Measurements from ENCODE around the gene SMPD2.

SMPD2 gene

DNA sequence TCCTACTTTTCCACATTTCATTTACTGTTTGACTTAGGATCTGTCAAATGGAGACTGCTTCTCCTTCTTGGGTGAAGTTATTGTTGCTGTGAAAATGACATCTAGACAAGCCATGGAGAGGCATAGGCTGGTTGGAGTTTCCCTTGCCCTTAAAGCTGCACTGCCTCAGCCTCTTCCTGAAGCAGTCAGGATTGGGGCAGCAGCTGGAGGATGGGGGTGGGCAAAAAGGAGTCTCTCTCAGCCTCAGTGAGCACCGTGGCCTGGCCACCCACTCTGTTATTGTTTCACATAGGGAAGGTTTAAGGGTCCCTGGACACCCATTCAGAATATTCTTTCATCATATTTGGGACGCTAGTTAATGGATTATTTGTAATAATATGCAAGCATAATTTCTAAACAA, 50.2 kb downstream of the SMPD2 start:
- Histone ChIP-seq H2BK5ac (ENCODE audit: low read depth, low read length, poor library complexity) (no peak overlapping the region), H3K36me3 (ENCODE audit: control insufficient read depth in 1 of 2, insufficient read depth in 2 of 2, low read length in 2 of 2) (no peaks in the 10 kb centered on the region), H3K9me3 (ENCODE audit: insufficient read depth, low read depth, low read length) (no peaks in the 10 kb centered on the region), H3K4me3 (ENCODE audit: low read depth, low read length) (no peak overlapping the region), H2AFZ (ENCODE audit: insufficient read depth, low read length, poor library complexity) (no peak overlapping the region), H3K79me1 (ENCODE audit: low read length) (no peaks in the 10 kb centered on the region), H3K9ac (ENCODE audit: low read length) (no peak overlapping the region), H4K12ac (ENCODE audit: low read depth, low read length) (no peak overlapping the region), H3K79me2 (ENCODE audit: control insufficient read depth, insufficient read depth, low read length, poor library complexity) (no peaks in the 10 kb centered on the region), H3K14ac (ENCODE audit: low read length) (no peak overlapping the region), H3K18ac (ENCODE audit: low read length) (no peak overlapping the region), H4K91ac (ENCODE audit: low read depth, low read length) (no peak overlapping the region), H2BK12ac (ENCODE audit: low read length) (no peak overlapping the region), H2AK5ac (ENCODE audit: low read length) (no peak overlapping the region), H3K23ac (ENCODE audit: low read length) (no peak overlapping the region), H3K4me1 (ENCODE audit: control insufficient read depth in 1 of 2, insufficient read depth in 2 of 2, low read length in 2 of 2) (no peaks in the 10 kb centered on the region), H3K27ac (ENCODE audit: low read depth, low read length) (no peak overlapping the region), H3K4ac (ENCODE audit: low read depth, low read length) (no peak overlapping the region), H4K8ac (ENCODE audit: low read depth, low read length) (no peak overlapping the region), H3K4me2 (ENCODE audit: low read length) (no peak overlapping the region), H2BK120ac (ENCODE audit: insufficient read depth, low read length, poor library complexity) (no peak overlapping the region), H3K27me3 (ENCODE audit: insufficient read depth, low read length) (no peaks in the 10 kb centered on the region)
- WGBS (ENCODE audit: extremely low coverage, insufficient coverage, insufficient read length), result no CpG with 5 or more reads among the region's 2 CpGs
- DNase-seq, result no peak

GRCh38 chr6:109491207-109491938, 50.8 kb downstream of the SMPD2 start:
- Histone ChIP-seq H3K9me3 (ENCODE audit: insufficient read depth, low read depth, low read length) (no peaks in the 10 kb centered on the region), H3K9ac (ENCODE audit: low read length) (no peak overlapping the region), H4K8ac (ENCODE audit: low read depth, low read length) (no peak overlapping the region), H2AFZ (ENCODE audit: insufficient read depth, low read length, poor library complexity) (no peak overlapping the region), H2BK120ac (ENCODE audit: insufficient read depth, low read length, poor library complexity) (no peak overlapping the region), H3K79me2 (ENCODE audit: control insufficient read depth, insufficient read depth, low read length, poor library complexity) (no peaks in the 10 kb centered on the region), H4K91ac (ENCODE audit: low read depth, low read length) (no peak overlapping the region), H3K23ac (ENCODE audit: low read length) (no peak overlapping the region), H4K12ac (ENCODE audit: low read depth, low read length) (no peak overlapping the region), H3K14ac (ENCODE audit: low read length) (no peak overlapping the region), H2BK12ac (ENCODE audit: low read length) (no peak overlapping the region), H2AK5ac (ENCODE audit: low read length) (no peak overlapping the region), H2BK5ac (ENCODE audit: low read depth, low read length, poor library complexity) (no peak overlapping the region), H3K36me3 (ENCODE audit: control insufficient read depth in 1 of 2, insufficient read depth in 2 of 2, low read length in 2 of 2) (no peaks in the 10 kb centered on the region), H3K4me3 (ENCODE audit: low read depth, low read length) (no peak overlapping the region), H3K27ac (ENCODE audit: low read depth, low read length) (no peak overlapping the region), H3K27me3 (ENCODE audit: insufficient read depth, low read length) (no peaks in the 10 kb centered on the region), H3K4ac (ENCODE audit: low read depth, low read length) (no peak overlapping the region), H3K79me1 (ENCODE audit: low read length) (no peaks in the 10 kb centered on the region), H3K18ac (ENCODE audit: low read length) (no peak overlapping the region), H3K4me2 (ENCODE audit: low read length) (no peak overlapping the region), H3K4me1 (ENCODE audit: control insufficient read depth in 1 of 2, insufficient read depth in 2 of 2, low read length in 2 of 2) (no peaks in the 10 kb centered on the region)
- DNase-seq, result no peak
- no CpG with 5 or more reads among the region's 5 CpGs for WGBS (ENCODE audit: extremely low coverage, insufficient coverage, insufficient read length)

Data from trophoblast cell (in vitro differentiated cells and primary cell).